Measurements from ENCODE around the gene PTPRF. TPM values are rescaled to one million over a fixed set of nuclear protein-coding genes. Genes with fewer than 3 reads are reported as not detected.
A peak's percentile ranks its signal among the peaks of the same experiment; 100 is the strongest.

The PTPRF gene
- total RNA-seq, 1 donor from 2014 or later: 259 TPM

GRCh38 chr1:43664369-43664768 is 133.7 kb downstream of the PTPRF start:
- DNase-seq (ENCODE audit: low read depth): no peak

- DNase-seq (ENCODE audit: low read depth): no peak
Observed at GRCh38 chr1:43666608-43667007, 135.9 kb downstream of the PTPRF start.

- DNase-seq (ENCODE audit: low read depth): no peak
Observed at GRCh38 chr1:43668956-43669355, 138.3 kb downstream of the PTPRF start.

DNA sequence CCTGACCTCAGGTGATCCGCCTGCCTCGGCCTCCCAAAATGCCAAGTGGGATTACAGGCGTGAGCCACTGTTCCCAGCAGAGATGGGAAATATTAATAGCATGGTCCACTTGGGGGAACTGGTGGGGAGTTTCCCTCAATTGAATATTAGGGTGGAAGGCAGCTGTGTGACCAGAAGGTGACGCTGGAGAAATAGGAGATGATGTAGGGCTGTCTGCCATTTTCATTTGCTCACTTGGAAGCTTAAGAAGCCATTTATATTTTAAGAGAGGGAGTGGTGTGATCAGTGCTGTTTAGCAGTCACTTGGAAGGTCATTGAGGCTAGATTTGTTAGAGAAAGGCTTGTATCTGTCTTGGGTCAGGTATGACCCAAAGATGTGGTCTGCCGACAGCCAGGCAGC is 139.2 kb downstream of the PTPRF start:
- DNase-seq (ENCODE audit: low read depth): no peak

- DNase-seq (ENCODE audit: low read depth): no peak
Observed at GRCh38 chr1:43671193-43671592, 140.5 kb downstream of the PTPRF start.

GRCh38 chr1:43671626-43672330 is 141.1 kb downstream of the PTPRF start:
- DNase-seq (ENCODE audit: low read depth): peak; percentile 85

DNA sequence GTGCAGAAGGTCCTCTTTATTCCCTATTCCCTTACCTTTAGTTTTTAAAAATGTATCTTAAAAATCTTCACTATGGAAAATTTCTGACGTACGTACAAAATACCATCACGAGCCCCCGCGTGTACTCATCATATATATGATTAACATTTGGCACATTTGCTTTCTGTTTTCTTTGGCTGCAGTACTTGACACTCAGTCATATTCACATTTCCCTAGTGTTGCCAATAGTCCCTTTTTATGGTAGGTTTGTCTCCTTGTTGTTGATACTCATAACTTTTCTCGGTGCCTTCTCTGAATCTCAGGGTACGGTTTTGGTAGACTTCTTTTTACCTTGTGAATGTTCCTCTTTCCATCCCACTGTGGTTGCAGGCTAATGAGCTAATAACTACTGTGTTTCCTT is 142.6 kb downstream of the PTPRF start:
- DNase-seq (ENCODE audit: low read depth): no peak

Other genes starting within 250 kb of the PTPRF start
- gene C1orf210, start 245.3 kb upstream of the PTPRF start, total RNA-seq: 0.15 and 3.0 TPM in 2 replicates
- gene TIE1, start 229.9 kb upstream of the PTPRF start, total RNA-seq: 0.94 and 10.9 TPM in 2 replicates
- not detected in 2 replicates for gene MPL, start 193.1 kb upstream of the PTPRF start, total RNA-seq
- gene CDC20, start 171.9 kb upstream of the PTPRF start, total RNA-seq: 2.1 and 42.5 TPM in 2 replicates
- 59.0 and 99.5 TPM in 2 replicates for gene ELOVL1, start 162.9 kb upstream of the PTPRF start, total RNA-seq
- gene MED8, start 141.1 kb upstream of the PTPRF start, total RNA-seq: 40.2 and 59.4 TPM in 2 replicates
- gene SZT2, start 141.0 kb upstream of the PTPRF start, total RNA-seq: 6.6 and 28.5 TPM in 2 replicates
- 28.9 and 81.3 TPM in 2 replicates for gene HYI, start 77.0 kb upstream of the PTPRF start, total RNA-seq
- gene KDM4A, start 119.3 kb downstream of the PTPRF start, total RNA-seq: 55.2 and 100 TPM in 2 replicates
- 8.0 and 16.5 TPM in 2 replicates for gene ST3GAL3, start 176.7 kb downstream of the PTPRF start, total RNA-seq